AG08396 (cell line): Measurements from ENCODE around the gene PTPN14.

Source experiments
- DNase-seq: peaks from one replicate; pipeline ENCODE4 v3.0.0; 2012; ENCODE audit warnings: low spot score, mixed read lengths

PTPN14 gene

GRCh38 chr1:214332946-214333798, 218.2 kb downstream of the PTPN14 start:
- peak; percentile 56 for DNase-seq

GRCh38 chr1:214331827-214332423, 219.5 kb downstream of the PTPN14 start:
- DNase-seq = peak; percentile 69

GRCh38 chr1:214331180-214331579, 220.2 kb downstream of the PTPN14 start:
- no peak for DNase-seq

- no peak for DNase-seq
Observed at GRCh38 chr1:214330715-214331114, 220.7 kb downstream of the PTPN14 start.

- DNase-seq = no peak
Observed at GRCh38 chr1:214330222-214330621, 221.2 kb downstream of the PTPN14 start.

- no peak for DNase-seq
Observed at GRCh38 chr1:214329470-214330220, 221.8 kb downstream of the PTPN14 start.

GRCh38 chr1:214328770-214329469, 222.5 kb downstream of the PTPN14 start:
- DNase-seq = peak; percentile 82

- no peak for DNase-seq
Observed at GRCh38 chr1:214327514-214327913, 223.9 kb downstream of the PTPN14 start.

- DNase-seq = no peak
Observed at GRCh38 chr1:214326406-214326805, 225.0 kb downstream of the PTPN14 start.

- no peak for DNase-seq
Observed at GRCh38 chr1:214324896-214325800, 226.3 kb downstream of the PTPN14 start.

- DNase-seq = no peak
Observed at GRCh38 chr1:214321705-214322453, 229.5 kb downstream of the PTPN14 start.

- no peak for DNase-seq
Observed at GRCh38 chr1:214319938-214320337, 231.5 kb downstream of the PTPN14 start.

- DNase-seq = no peak
Observed at GRCh38 chr1:214318956-214319736, 232.3 kb downstream of the PTPN14 start.

GRCh38 chr1:214318356-214318755, 233.0 kb downstream of the PTPN14 start:
- no peak for DNase-seq

- no peak for DNase-seq
Observed at GRCh38 chr1:214317734-214318133, 233.7 kb downstream of the PTPN14 start.

- no peak for DNase-seq
Observed at GRCh38 chr1:214317300-214317699, 234.1 kb downstream of the PTPN14 start.

- DNase-seq = no peak
Observed at GRCh38 chr1:214316593-214316992, 234.8 kb downstream of the PTPN14 start.

GRCh38 chr1:214314178-214314843, 237.1 kb downstream of the PTPN14 start:
- no peak for DNase-seq

- no peak for DNase-seq
Observed at GRCh38 chr1:214312530-214313051, 238.8 kb downstream of the PTPN14 start.
